Thoracic aorta (tissue), 2 donors: ENCODE data around the gene DMXL2. TPM values are rescaled to one million over a fixed set of nuclear protein-coding genes. Genes with fewer than 3 reads are reported as not detected.

ENCODE experiments used
- ATAC-seq: fragments of 150-250 bp; one replicate; pipeline ENCODE4 v1.8.0; 2017; ENCODE audit warnings: low read depth; ENCODE audit not compliant: insufficient number of reproducible peaks, low FRiP score
- DNase-seq: peaks from one replicate; pipeline ENCODE4 v3.0.0-alpha.2; 2020; ENCODE audit warnings: low spot score
- H3K27ac ChIP-seq, 2 donors: fragments of 200-600 bp; sonication (generic); 1 replicate in 1 of 2; 2 replicates in 1 of 2; pipeline ENCODE4 v1.5.1; 2016; ENCODE audit warnings: mild to moderate bottlenecking in 2 of 2, moderate library complexity in 2 of 2
- H3K27me3 ChIP-seq: fragments of 200-600 bp; sonication (generic); replicated peaks from 2 replicates; pipeline ENCODE4 v1.6.0; 2016; ENCODE audit warnings: mild to moderate bottlenecking; ENCODE audit not compliant: insufficient read depth
- H3K36me3 ChIP-seq: fragments of 200-600 bp; sonication (generic); one replicate; pipeline ENCODE4 v1.5.1; 2016
- H3K4me1 ChIP-seq, 2 donors: fragments of 200-600 bp; sonication (generic); 1 replicate in 1 of 2; 2 replicates in 1 of 2; pipeline versions ENCODE4 v1.5.1 to v1.6.0; 2016; ENCODE audit warnings: low read depth in 2 of 2, mild to moderate bottlenecking in 1 of 2; ENCODE audit not compliant: control insufficient read depth in 1 of 2
- H3K4me3 ChIP-seq: fragments of 200-600 bp; sonication (generic); 2 replicates; pipeline ENCODE4 v1.5.1; 2016; ENCODE audit warnings: mild to moderate bottlenecking
- H3K9me3 ChIP-seq: fragments of 200-600 bp; sonication (generic); 2 replicates; pipeline ENCODE4 v1.5.1; 2016
- total RNA-seq, 2 donors: library from RNA; depleted of rRNA; stranded (reverse); fragments of >200 nt; gene quantifications; one replicate each; pipeline versions ENCODE4 v1.1.0 to v1.2.3, GENCODE V29; 2016
- TF ChIP-seq, protein P1 (sequence below): fragments of 200-600 bp; sonication (generic); IDR thresholded peaks from one replicate; pipeline ENCODE4 v1.5.1; 2019; ENCODE audit warnings: antibody characterized with exemption

The DMXL2 gene, protein sequence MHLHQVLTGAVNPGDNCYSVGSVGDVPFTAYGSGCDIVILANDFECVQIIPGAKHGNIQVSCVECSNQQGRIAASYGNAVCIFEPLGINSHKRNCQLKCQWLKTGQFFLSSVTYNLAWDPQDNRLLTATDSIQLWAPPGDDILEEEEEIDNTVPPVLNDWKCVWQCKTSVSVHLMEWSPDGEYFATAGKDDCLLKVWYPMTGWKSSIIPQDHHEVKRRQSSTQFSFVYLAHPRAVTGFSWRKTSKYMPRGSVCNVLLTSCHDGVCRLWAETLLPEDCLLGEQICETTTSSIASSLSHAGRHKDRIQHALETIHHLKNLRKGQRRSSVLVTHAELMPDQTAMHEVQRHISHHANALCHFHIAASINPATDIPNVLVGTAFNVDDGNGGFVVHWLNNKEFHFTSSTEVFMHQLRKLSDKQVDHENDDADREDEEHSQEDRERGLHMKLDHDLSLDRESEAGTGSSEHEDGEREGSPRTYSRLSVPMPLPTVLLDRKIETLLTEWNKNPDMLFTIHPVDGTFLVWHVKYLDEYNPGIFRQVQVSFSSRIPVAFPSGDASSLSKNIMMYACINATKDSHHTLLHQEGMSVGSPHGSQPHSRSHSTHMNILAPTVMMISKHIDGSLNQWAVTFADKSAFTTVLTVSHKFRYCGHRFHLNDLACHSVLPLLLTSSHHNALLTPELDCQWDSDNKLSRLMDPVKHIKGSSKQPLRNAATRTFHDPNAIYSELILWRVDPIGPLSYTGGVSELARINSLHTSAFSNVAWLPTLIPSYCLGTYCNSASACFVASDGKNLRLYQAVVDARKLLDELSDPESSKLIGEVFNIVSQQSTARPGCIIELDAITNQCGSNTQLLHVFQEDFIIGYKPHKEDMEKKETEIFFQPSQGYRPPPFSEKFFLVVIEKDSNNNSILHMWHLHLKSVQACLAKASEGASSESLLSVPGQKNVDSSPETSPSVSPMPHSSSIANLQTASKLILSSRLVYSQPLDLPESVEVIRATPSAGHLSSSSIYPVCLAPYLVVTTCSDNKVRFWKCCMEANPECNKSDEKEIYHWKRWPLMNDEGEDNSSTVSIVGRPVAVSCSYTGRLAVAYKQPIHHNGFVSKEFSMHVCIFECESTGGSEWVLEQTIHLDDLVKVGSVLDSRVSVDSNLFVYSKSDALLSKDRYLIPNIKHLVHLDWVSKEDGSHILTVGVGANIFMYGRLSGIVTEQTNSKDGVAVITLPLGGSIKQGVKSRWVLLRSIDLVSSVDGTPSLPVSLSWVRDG (N-terminal part only)
- total RNA-seq, result 10 to 100 TPM; 20.3 to 45.9 TPM

DNA sequence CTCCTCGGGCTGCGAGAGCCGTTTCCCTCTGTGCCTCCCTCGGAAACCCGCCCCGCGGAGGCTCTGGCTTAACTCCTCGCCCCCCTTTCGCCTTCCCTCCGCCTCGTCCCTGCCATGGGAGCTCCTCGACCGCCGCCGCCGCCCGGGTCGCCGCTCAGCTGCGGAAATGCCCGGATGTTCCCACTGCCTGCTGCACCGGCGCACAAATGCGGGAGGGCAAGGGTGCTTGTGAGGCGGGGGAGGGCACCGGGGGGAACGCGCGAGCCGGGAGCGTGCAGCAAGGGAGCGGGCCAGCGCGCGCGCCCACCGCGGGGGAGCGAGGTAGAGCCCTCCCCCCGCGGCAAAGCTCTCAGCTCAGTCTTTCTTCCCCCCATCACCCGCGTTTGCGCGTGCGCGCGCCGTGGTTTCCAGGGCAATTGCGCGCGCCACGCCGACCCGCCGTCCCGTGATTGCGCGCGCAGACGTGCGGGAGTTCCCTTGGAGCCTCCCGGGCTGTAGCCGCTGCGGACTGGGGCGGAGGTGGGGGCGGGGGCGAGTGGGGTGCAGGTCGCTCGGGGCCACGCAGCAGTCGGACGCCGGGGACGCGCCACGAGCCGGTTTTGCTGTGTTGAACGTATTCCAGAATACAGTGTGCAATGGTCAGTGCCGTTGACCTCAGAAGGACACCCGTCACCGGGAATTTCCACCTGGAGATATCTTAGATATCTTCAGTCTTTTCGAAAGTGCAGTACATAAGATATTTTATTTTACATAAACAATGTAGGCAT lies at the start of gene DMXL2:
Gene DMXL2 (minus strand): TSS at position 168 of the 767 bp plus-strand sequence. CDS start 226 bp downstream, outside the sequence.
- peak within 1 kb of the TSS; percentile 67 to 68 for H3K27ac ChIP-seq
- no peaks in the 10 kb centered on the region for H3K9me3 ChIP-seq
- peak within 1 kb of the TSS; percentile 87 for H3K4me3 ChIP-seq
- ATAC-seq (peak; percentile 43), DNase-seq (peak; percentile 33)
- TF ChIP-seq, protein P1, sequence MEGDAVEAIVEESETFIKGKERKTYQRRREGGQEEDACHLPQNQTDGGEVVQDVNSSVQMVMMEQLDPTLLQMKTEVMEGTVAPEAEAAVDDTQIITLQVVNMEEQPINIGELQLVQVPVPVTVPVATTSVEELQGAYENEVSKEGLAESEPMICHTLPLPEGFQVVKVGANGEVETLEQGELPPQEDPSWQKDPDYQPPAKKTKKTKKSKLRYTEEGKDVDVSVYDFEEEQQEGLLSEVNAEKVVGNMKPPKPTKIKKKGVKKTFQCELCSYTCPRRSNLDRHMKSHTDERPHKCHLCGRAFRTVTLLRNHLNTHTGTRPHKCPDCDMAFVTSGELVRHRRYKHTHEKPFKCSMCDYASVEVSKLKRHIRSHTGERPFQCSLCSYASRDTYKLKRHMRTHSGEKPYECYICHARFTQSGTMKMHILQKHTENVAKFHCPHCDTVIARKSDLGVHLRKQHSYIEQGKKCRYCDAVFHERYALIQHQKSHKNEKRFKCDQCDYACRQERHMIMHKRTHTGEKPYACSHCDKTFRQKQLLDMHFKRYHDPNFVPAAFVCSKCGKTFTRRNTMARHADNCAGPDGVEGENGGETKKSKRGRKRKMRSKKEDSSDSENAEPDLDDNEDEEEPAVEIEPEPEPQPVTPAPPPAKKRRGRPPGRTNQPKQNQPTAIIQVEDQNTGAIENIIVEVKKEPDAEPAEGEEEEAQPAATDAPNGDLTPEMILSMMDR, result no peak
- H3K4me1 ChIP-seq, result peaks cover 9 to 12% of the 10 kb centered on the region in 2 donors
- no peaks in the 10 kb centered on the region for H3K27me3 ChIP-seq
- H3K36me3 ChIP-seq, result no peaks in the 10 kb centered on the region

DNA sequence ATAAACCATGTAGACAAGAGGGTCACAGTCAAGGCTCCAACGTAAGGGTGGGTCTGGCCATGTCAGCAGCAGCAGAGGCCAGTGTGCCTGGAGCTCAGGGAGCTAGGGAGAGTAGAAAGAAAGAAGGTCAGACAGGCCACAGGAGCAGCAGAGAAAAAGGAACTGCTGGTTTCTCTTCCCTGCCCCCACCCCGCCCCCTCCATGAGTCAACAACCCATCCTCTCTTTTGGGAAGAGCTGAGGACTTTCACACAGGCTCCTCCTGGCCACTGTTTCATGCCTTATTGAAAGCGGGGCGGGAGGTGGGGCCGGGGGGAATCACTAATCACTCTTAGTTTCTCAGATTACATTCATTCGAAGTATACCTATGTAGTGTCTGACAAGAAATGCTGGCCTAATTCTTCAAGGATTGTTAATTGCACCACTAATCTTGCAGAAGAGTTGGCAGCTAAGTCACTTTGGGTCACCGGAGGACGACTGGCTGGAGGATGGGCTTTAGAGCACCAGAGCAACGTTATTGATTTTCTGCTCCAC lies 49.6 kb upstream of the DMXL2 start:
- no peak for ATAC-seq
- no peaks in the 10 kb centered on the region for H3K27me3 ChIP-seq
- no peak overlapping the region for H3K4me3 ChIP-seq
- no peak for DNase-seq
- H3K4me1 ChIP-seq, result no peaks in the 10 kb centered on the region
- TF ChIP-seq, protein P1, result no peak
- H3K27ac ChIP-seq, result no peak overlapping the region
- no peaks in the 10 kb centered on the region for H3K36me3 ChIP-seq
- no peaks in the 10 kb centered on the region for H3K9me3 ChIP-seq

DNA sequence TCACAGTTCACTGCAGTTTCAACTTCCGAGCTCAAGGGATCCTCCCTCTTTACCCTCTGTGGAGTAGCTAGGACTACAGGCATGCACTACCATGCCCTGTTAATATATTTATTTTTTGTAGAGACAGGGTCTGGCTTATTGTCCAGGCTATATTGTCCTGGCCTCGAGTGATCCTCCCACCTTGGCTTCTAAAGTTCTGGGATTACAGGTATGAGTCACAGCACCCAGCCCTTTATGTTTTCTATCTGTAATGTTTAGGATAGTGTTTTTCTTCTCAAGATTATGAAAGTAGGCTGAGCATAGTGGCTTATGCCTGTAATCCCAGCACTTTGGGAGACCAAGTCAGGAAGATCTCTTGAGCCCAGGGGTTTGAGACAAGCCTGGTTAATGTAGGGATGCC lies 46.8 kb upstream of the DMXL2 start:
- no peak overlapping the region for H3K27ac ChIP-seq
- no peak for ATAC-seq
- H3K9me3 ChIP-seq, result no peaks in the 10 kb centered on the region
- TF ChIP-seq, protein P1, result no peak
- H3K4me1 ChIP-seq, result no peaks in the 10 kb centered on the region
- H3K36me3 ChIP-seq, result no peaks in the 10 kb centered on the region
- no peak overlapping the region for H3K4me3 ChIP-seq
- DNase-seq, result no peak
- no peaks in the 10 kb centered on the region for H3K27me3 ChIP-seq

- TF ChIP-seq, protein P1, result no peak
- Histone ChIP-seq H3K36me3 (no peaks in the 10 kb centered on the region), H3K9me3 (no peaks in the 10 kb centered on the region), H3K4me3 (no peak overlapping the region), H3K27ac (no peak overlapping the region), H3K4me1 (no peaks in the 10 kb centered on the region), H3K27me3 (no peaks in the 10 kb centered on the region)
- DNase-seq, result no peak
- no peak for ATAC-seq
Observed at GRCh38 chr15:51668446-51668845, 45.9 kb upstream of the DMXL2 start.
